ENCODE results near the gene MPZL1. TPM values are rescaled to one million over a fixed set of nuclear protein-coding genes. Genes with fewer than 3 reads are reported as not detected.

The MPZL1 gene
- total and polyA plus RNA-seq, 2 of the 13 experiments (the other 11 are each of a cell fraction or from before 2014, with no cell fraction given) = 38.0 to 68.7 TPM

- 0 out of 2 replicates have a peak, but pooled peaks have one; percentile 33 for TF ChIP-seq ISL2 (CRISPR knock-in tag; IDR thresholded peaks at IDR 0.05)
- TF ChIP-seq MXI1 (IDR thresholded peaks at IDR 0.05; ENCODE audit: borderline replicate concordance, low read depth, low read length) = no peak
- peak; percentile 74; the same call in 1 of the 2 replicates for TF ChIP-seq ZNF205 (CRISPR knock-in tag; IDR thresholded peaks at IDR 0.05)
- TF ChIP-seq ELF4 (CRISPR knock-in tag; IDR thresholded peaks at IDR 0.05; ENCODE audit: borderline replicate concordance) = no peak
- no peak for TF ChIP-seq SKIL (CRISPR knock-in tag; IDR thresholded peaks at IDR 0.05; ENCODE audit: borderline replicate concordance)
- peak; percentile 79 for TF ChIP-seq KMT2B (CRISPR knock-in tag; IDR thresholded peaks at IDR 0.05)
- peak; percentile 33; the same call in 1 of the 2 replicates for TF ChIP-seq MYPOP (CRISPR knock-in tag; IDR thresholded peaks at IDR 0.05)
- no peak; the same call in 1 of the 2 replicates for TF ChIP-seq FOXO1 (CRISPR knock-in tag; IDR thresholded peaks at IDR 0.05)
- no peak; the same call in 1 of the 2 replicates for TF ChIP-seq ZNF350 (CRISPR knock-in tag; IDR thresholded peaks at IDR 0.05; ENCODE audit: borderline replicate concordance, low read depth)
- TF ChIP-seq KLF16 (CRISPR knock-in tag; IDR thresholded peaks at IDR 0.05) = peak in 1 of 2 experiments; percentile 70; a peak in 2 of 4 replicates
- TF ChIP-seq TFE3 (CRISPR knock-in tag; IDR thresholded peaks at IDR 0.05) = no peak
- no peak for TF ChIP-seq SIN3B (IDR thresholded peaks at IDR 0.05; ENCODE audit: low read length)
- TF ChIP-seq ZNF747 (CRISPR knock-in tag; IDR thresholded peaks at IDR 0.05; ENCODE audit: borderline replicate concordance) = 0 out of 2 replicates have a peak, but pooled peaks have one; percentile 28
- peak; percentile 45 for TF ChIP-seq ELF1 (CRISPR knock-in tag; IDR thresholded peaks at IDR 0.05)
- no peak for TF ChIP-seq KDM6A (CRISPR knock-in tag; IDR thresholded peaks at IDR 0.05; ENCODE audit: low read depth)
- TF ChIP-seq MXD4 (CRISPR knock-in tag; IDR thresholded peaks at IDR 0.05) = 0 out of 2 replicates have a peak, but pooled peaks have one; percentile 22
- peak; percentile 95 for TF ChIP-seq MAF1 (CRISPR knock-in tag; IDR thresholded peaks at IDR 0.05; ENCODE audit: borderline replicate concordance)
- TF ChIP-seq JARID2 (CRISPR knock-in tag; IDR thresholded peaks at IDR 0.05; ENCODE audit: insufficient replicate concordance) = peak; percentile 88
- peak; percentile 62 for TF ChIP-seq THRA (CRISPR knock-in tag; IDR thresholded peaks at IDR 0.05; ENCODE audit: borderline replicate concordance)
- TF ChIP-seq GABPB1 (CRISPR knock-in tag; IDR thresholded peaks at IDR 0.05) = no peak
- TF ChIP-seq LCORL (IDR thresholded peaks at IDR 0.05) = no peak
- TF ChIP-seq LCORL (CRISPR knock-in tag; IDR thresholded peaks at IDR 0.05) = no peak
- TF ChIP-seq PHF8 (CRISPR knock-in tag; IDR thresholded peaks at IDR 0.05) = 0 out of 2 replicates have a peak, but pooled peaks have one; percentile 40
- no peak for TF ChIP-seq SP1 (IDR thresholded peaks at IDR 0.05)
- no peak for TF ChIP-seq SP1 (CRISPR knock-in tag; IDR thresholded peaks at IDR 0.05)
These were observed 6.4 kb upstream of the MPZL1 start (continued) for GRCh38 chr1:167715157-167715999.
